GM12865 (cell line): ENCODE results near the gene DCLK1.

ENCODE experiments used
- DNase-seq: peaks from one replicate; pipeline ENCODE4 v3.0.0; 2010; ENCODE audit warnings: low read depth
- H3K4me3 ChIP-seq: 2 replicates; pipeline ENCODE4 v1.5.1; 2011; ENCODE audit warnings: mild to moderate bottlenecking, low read depth, low read length, control low read depth
- TF ChIP-seq, protein P1 (sequence below): IDR thresholded peaks from 2 replicates; pipeline ENCODE4 v1.5.1; 2011; ENCODE audit warnings: low read length, control low read depth, low read depth, inconsistent platforms; ENCODE audit not compliant: insufficient read depth; ENCODE audit errors: missing control alignments

The DCLK1 gene

DNA sequence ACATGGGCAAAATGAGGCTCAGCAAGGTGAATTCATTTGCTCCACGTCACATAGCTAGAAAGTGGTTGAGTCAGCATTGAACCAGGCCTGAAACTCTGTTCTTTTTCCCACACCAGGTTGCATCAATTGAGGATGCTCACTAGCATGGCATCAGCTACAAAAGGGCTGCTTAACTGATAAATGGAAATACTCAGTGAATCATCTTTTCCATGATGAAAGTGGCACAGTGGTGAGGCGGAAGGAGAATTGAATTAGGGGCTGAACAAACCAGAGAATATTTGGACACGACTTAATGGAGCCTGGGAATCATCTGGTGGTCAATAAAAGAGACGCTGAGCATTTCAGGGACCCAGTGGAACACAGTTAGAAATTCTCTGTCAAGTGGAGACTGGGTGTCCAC is 334.6 kb downstream of the DCLK1 start:
- DNase-seq, result no peak
- TF ChIP-seq, protein P1, sequence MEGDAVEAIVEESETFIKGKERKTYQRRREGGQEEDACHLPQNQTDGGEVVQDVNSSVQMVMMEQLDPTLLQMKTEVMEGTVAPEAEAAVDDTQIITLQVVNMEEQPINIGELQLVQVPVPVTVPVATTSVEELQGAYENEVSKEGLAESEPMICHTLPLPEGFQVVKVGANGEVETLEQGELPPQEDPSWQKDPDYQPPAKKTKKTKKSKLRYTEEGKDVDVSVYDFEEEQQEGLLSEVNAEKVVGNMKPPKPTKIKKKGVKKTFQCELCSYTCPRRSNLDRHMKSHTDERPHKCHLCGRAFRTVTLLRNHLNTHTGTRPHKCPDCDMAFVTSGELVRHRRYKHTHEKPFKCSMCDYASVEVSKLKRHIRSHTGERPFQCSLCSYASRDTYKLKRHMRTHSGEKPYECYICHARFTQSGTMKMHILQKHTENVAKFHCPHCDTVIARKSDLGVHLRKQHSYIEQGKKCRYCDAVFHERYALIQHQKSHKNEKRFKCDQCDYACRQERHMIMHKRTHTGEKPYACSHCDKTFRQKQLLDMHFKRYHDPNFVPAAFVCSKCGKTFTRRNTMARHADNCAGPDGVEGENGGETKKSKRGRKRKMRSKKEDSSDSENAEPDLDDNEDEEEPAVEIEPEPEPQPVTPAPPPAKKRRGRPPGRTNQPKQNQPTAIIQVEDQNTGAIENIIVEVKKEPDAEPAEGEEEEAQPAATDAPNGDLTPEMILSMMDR, result no peak
- no peak overlapping the region for H3K4me3 ChIP-seq

GRCh38 chr13:35794734-35795389 is 336.3 kb downstream of the DCLK1 start:
- TF ChIP-seq, protein P1, result no peak
- no peak for DNase-seq
- H3K4me3 ChIP-seq, result no peak overlapping the region

GRCh38 chr13:35793823-35794222 is 337.4 kb downstream of the DCLK1 start:
- no peak overlapping the region for H3K4me3 ChIP-seq
- TF ChIP-seq, protein P1, result no peak
- no peak for DNase-seq

- DNase-seq, result no peak
- no peak overlapping the region for H3K4me3 ChIP-seq
- TF ChIP-seq, protein P1, result no peak
Observed at GRCh38 chr13:35792911-35793310, 338.3 kb downstream of the DCLK1 start.

- no peak overlapping the region for H3K4me3 ChIP-seq
- TF ChIP-seq, protein P1, result no peak
- no peak for DNase-seq
Observed at GRCh38 chr13:35792021-35792420, 339.2 kb downstream of the DCLK1 start.

DNA sequence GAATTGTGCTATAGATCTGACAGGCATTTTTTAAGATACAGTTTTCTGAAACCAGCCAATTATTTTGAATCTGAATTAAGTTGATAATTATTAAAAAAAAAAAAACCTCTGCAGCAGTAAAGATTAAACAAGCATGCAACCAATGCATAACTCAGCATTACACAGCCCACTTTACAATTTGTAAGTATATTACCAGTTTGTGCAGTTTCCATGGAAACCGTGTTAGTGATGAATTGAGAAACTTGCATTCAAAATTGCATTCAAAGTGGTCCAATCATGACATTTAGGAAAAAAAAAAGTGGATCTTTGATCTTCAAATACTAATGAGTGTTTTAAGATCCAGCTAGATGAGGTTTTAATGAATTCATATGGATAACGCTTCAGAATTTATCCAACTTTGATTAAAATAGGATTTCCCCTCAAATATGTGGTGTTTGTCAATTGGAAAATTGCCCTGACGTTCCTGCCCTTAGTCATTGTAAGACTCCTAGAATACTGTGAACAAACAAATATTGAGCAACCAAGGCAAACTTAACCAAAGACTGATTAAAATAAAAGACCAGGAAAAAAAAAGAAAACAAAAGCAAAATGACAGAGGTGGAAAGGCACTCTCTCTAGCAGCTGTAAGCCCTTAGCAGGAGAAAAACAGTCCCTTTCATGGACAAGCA is 339.9 kb downstream of the DCLK1 start:
- H3K4me3 ChIP-seq, result no peak overlapping the region
- DNase-seq, result no peak
- TF ChIP-seq, protein P1, result no peak
